GM13976 (cell line): ENCODE data around the gene GABRG3.
"Not testable (repeated sequence)": the region's sequence is repeated elsewhere in the genome, so short reads cannot be mapped to it uniquely, and the experiment has no call there.

ENCODE experiments used
- DNase-seq: peaks from one replicate; pipeline ENCODE4 v3.0.0; 2012; ENCODE audit warnings: low spot score
- CTCF ChIP-seq: IDR thresholded peaks from 2 replicates; pipeline ENCODE4 v1.5.1; 2012; ENCODE audit warnings: borderline replicate concordance, mild to moderate bottlenecking; ENCODE audit not compliant: insufficient read depth; ENCODE audit errors: extremely low read depth, missing control alignments, control extremely low read depth
- in situ Hi-C: fragments of 300-500 bp; cut with MboI; formaldehyde crosslinking; loops from one replicate; pipeline ENCODE4 v1.12.0; 2022; ENCODE audit warnings: low sequenced_read_pairs, mixed read lengths, inconsistent platforms; ENCODE audit not compliant: unreplicated experiment

GABRG3 gene

GRCh38 chr15:26974120-26974780 is 3.3 kb downstream of the GABRG3 start:
- TF ChIP-seq CTCF = no peak
- in situ Hi-C loops = no loop called here
- no peak for DNase-seq

GRCh38 chr15:26981492-26981891 is 10.5 kb downstream of the GABRG3 start:
- in situ Hi-C loops = no loop called here
- no peak for DNase-seq
- no peak for TF ChIP-seq CTCF

- DNase-seq = no peak
- TF ChIP-seq CTCF = no peak
Observed at GRCh38 chr15:26983822-26984221, 12.8 kb downstream of the GABRG3 start.

DNA sequence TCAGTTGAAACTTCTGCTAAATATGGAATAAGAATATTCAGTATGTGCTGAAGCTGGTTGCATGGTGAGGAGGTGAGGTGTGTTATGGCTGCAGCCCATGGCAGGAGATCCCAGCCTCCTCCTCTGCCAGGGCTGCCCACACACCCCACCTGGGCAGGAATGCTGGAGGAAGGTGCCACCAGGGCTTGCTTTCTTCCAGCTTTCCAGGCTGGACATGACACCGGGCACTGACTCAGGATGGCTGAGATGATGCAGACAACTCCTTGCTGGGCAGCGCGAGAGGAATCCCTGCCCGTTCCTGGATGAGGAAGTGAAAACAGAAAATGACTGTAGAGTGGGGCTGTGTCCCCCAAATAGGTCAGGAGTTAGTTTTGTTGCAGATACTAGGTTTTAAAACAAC is 14.1 kb downstream of the GABRG3 start:
- in situ Hi-C loops = no loop called here
- TF ChIP-seq CTCF = no peak
- no peak for DNase-seq

More at GRCh38 chr15:26983822-26984221, 12.8 kb downstream of the GABRG3 start:
- in situ Hi-C loops = no loop called here

- no peak for TF ChIP-seq CTCF
- no peak for DNase-seq
- in situ Hi-C loops = no loop called here
Observed at GRCh38 chr15:26996250-26996649, 25.3 kb downstream of the GABRG3 start.

DNA sequence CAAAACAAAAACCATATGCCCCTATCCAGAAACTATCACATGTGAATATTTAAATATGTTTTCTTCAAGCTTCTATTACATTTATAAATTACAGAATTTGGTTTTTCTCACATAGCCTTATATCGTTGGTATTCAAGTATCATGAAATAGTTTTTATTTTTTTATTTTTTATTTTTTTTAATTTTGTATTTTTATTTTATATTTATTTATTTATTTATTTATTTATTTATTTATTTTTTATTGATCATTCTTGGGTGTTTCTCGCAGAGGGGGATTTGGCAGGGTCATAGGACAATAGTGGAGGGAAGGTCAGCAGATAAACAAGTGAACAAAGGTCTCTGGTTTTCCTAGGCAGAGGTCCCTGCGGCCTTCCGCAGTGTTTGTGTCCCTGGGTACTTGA is 32.0 kb downstream of the GABRG3 start:
- in situ Hi-C loops, DNase-seq: not testable (repeated sequence)

GRCh38 chr15:27004226-27004625 is 33.2 kb downstream of the GABRG3 start:
- in situ Hi-C loops, DNase-seq: not testable (repeated sequence)
